Measurements from ENCODE around the gene CELF5. TPM values are rescaled to one million over a fixed set of nuclear protein-coding genes. Genes with fewer than 3 reads are reported as not detected.

CELF5 gene
- total and polyA plus RNA-seq, 9 of the 15 experiments (the other 6 are each of a cell fraction or from before 2014, with no cell fraction given): 0.01 to 0.56 (median 0.22) TPM

GRCh38 chr19:3276341-3276799 is 51.9 kb downstream of the CELF5 start (continued):
- TF ChIP-seq TFAP4 (CRISPR knock-in tag; IDR thresholded peaks at IDR 0.05; ENCODE audit: borderline replicate concordance): peak; percentile 24; the same call in 1 of the 2 replicates
- peak in 1 of 2 experiments; percentile 47; a peak in 1 of 4 replicates for TF ChIP-seq MAZ (CRISPR knock-in tag; conservative IDR thresholded peaks at IDR 0.05 in 1 of 2, IDR thresholded peaks at IDR 0.05 in 1 of 2)
- 0 out of 4 replicates have a peak, but pooled peaks of 1 of the 2 experiments have one; percentile 5 for TF ChIP-seq RCOR1 (IDR thresholded peaks at IDR 0.05; ENCODE audit: borderline replicate concordance in 1 of 2, low read depth in 2 of 2, low read length in 2 of 2)
- no peak for TF ChIP-seq TSC22D4 (tag; IDR thresholded peaks at IDR 0.05)
- peak in 1 of 2 experiments; percentile 30 for TF ChIP-seq E2F6 (IDR thresholded peaks at IDR 0.05; ENCODE audit: borderline replicate concordance in 1 of 2, extremely low read depth in 1 of 2, insufficient read depth in 1 of 2, insufficient read length in 1 of 2, low read depth in 1 of 2, low read length in 1 of 2, poor library complexity in 1 of 2, severe bottlenecking in 1 of 2)
- no peak for TF ChIP-seq NONO (IDR thresholded peaks at IDR 0.05; ENCODE audit: low read depth in 2 of 2, low read length in 1 of 2)
- peak; percentile 51 for TF ChIP-seq MAX (CRISPR knock-in tag; IDR thresholded peaks at IDR 0.05)
- no peak for TF ChIP-seq SMARCA4 (IDR thresholded peaks at IDR 0.05)
- no peak for TF ChIP-seq MBD2 (IDR thresholded peaks at IDR 0.05; ENCODE audit: borderline replicate concordance, low read depth)
- peak; percentile 74 for TF ChIP-seq SP1 (CRISPR knock-in tag; IDR thresholded peaks at IDR 0.05)
- TF ChIP-seq EGR1 (conservative IDR thresholded peaks at IDR 0.05): 0 out of 2 replicates have a peak, but pooled peaks have one; percentile 5

All from K562 (cell line).